H1 (cell line): Measurements from ENCODE around the gene PGLYRP4. TPM values are rescaled to one million over a fixed set of nuclear protein-coding genes. Genes with fewer than 3 reads are reported as not detected.

Source experiments
- BACH1 ChIP-seq: IDR thresholded peaks from 2 replicates; pipeline ENCODE4 v1.6.1; 2012; ENCODE audit warnings: low read length, improper control_type of control experiment
- CHD1 ChIP-seq: IDR thresholded peaks from 2 replicates; pipeline ENCODE4 v1.6.1; 2012; ENCODE audit warnings: low read depth, low read length, improper control_type of control experiment
- CTBP2 ChIP-seq: IDR thresholded peaks from 2 replicates; pipeline ENCODE4 v1.7.0; 2011; ENCODE audit warnings: borderline replicate concordance, mild to moderate bottlenecking, moderate library complexity, mixed read lengths, low read length; ENCODE audit not compliant: insufficient read depth, insufficient read length
- JUN ChIP-seq: IDR thresholded peaks from 2 replicates; pipeline ENCODE4 v1.6.1; 2011; ENCODE audit warnings: low read depth, mild to moderate bottlenecking, improper control_type of control experiment, low read length
- POU5F1 ChIP-seq: IDR thresholded peaks from 2 replicates; pipeline ENCODE4 v1.6.1; 2011; ENCODE audit warnings: low read depth, mild to moderate bottlenecking, low read length, moderate library complexity
- RNF2 ChIP-seq: fragments of 200-900, 300-1000 bp; sonication (generic); IDR thresholded peaks from 2 replicates; pipeline ENCODE4 v1.7.1; 2016; ENCODE audit warnings: borderline replicate concordance, low read depth, mild to moderate bottlenecking, antibody characterized with exemption, low read length; ENCODE audit not compliant: poor library complexity, severe bottlenecking; ENCODE audit errors: missing control alignments
- SIRT6 ChIP-seq: IDR thresholded peaks from one replicate; pipeline ENCODE4 v1.7.1; 2012; ENCODE audit warnings: low read length, inconsistent platforms
- TCF12 ChIP-seq: IDR thresholded peaks from 2 replicates; pipeline ENCODE4 v1.6.1; 2011; ENCODE audit warnings: low read depth, mild to moderate bottlenecking, low read length
- polyA plus RNA-seq, 7 experiments: library from polyadenylated mRNA; depleted of rRNA in 3 of 7; stranded (reverse) in 5 of 7; unstranded in 2 of 7; fragments of >200 nt in 5 of 7; fragments of 200-250 nt in 2 of 7; gene quantifications; 1 replicate in 5 of 7; 2 replicates in 1 of 7; 4 replicates in 1 of 7; pipeline versions ENCODE4 v1.2.1 to v1.2.3, GENCODE V29; 2011 to 2013; ENCODE audit warnings: missing spikeins in 2 of 7, mixed read lengths in 2 of 7
- total RNA-seq: library from RNA; stranded (reverse); fragmentation: NEBNext Ultra II Directional; extraction: Animal tissue kit (Norgen Biotek cat#: 25700); gene quantifications from 2 replicates; pipeline ENCODE4 v1.2.1, GENCODE V29; 2021

PGLYRP4 gene
- total and polyA plus RNA-seq, 2 of the 8 experiments (the other 6 are each of a cell fraction or from before 2014, with no cell fraction given), result not detected

- TF ChIP-seq CTBP2, result no peak
- TF ChIP-seq POU5F1, result no peak
- TF ChIP-seq CHD1, result no peak
- no peak for TF ChIP-seq JUN
- TF ChIP-seq RNF2, result no peak
- TF ChIP-seq TCF12, result no peak
- no peak for TF ChIP-seq BACH1
- no peak for TF ChIP-seq SIRT6
Measured at GRCh38 chr1:153293480-153293775, 55.2 kb downstream of the PGLYRP4 start (continued).
